ENCODE results near the gene P4HA1.
"Not testable (repeated sequence)": the region's sequence is repeated elsewhere in the genome, so short reads cannot be mapped to it uniquely, and the experiment has no call there.

The P4HA1 gene

GRCh38 chr10:73096449-73097304, at the start of gene P4HA1:
Gene P4HA1, minus strand, starts transcription at chr10:73096866. Its CDS starts 21,983 bp downstream, at chr10:73074883.
- DNase-seq (ENCODE audit: low spot score), result peak; percentile 93

GRCh38 chr10:73141603-73142002, 44.9 kb upstream of the P4HA1 start:
- no peak for DNase-seq (ENCODE audit: low spot score)

GRCh38 chr10:73139251-73139650, 42.6 kb upstream of the P4HA1 start:
- DNase-seq (ENCODE audit: low spot score), result no peak

GRCh38 chr10:73136627-73137026, 40.0 kb upstream of the P4HA1 start:
- DNase-seq (ENCODE audit: low spot score), result no peak

- DNase-seq (ENCODE audit: low spot score), result no peak
Measured at GRCh38 chr10:73134727-73135126, 38.1 kb upstream of the P4HA1 start.

GRCh38 chr10:73131913-73132686, 35.4 kb upstream of the P4HA1 start:
- no peak for DNase-seq (ENCODE audit: low spot score)

- peak; percentile 46 for DNase-seq (ENCODE audit: low spot score)
Measured at GRCh38 chr10:73131301-73131700, 34.6 kb upstream of the P4HA1 start.

GRCh38 chr10:73126343-73126742, 29.7 kb upstream of the P4HA1 start:
- no peak for DNase-seq (ENCODE audit: low spot score)

- DNase-seq (ENCODE audit: low spot score), result no peak
Measured at GRCh38 chr10:73119952-73120351, 23.3 kb upstream of the P4HA1 start.

- no peak for DNase-seq (ENCODE audit: low spot score)
Measured at GRCh38 chr10:73119457-73119856, 22.8 kb upstream of the P4HA1 start.

GRCh38 chr10:73117976-73118743, 21.5 kb upstream of the P4HA1 start:
- no peak for DNase-seq (ENCODE audit: low spot score)

- no peak for DNase-seq (ENCODE audit: low spot score)
Measured at GRCh38 chr10:73116017-73116416, 19.4 kb upstream of the P4HA1 start.

GRCh38 chr10:73113551-73113950, 16.9 kb upstream of the P4HA1 start:
- DNase-seq (ENCODE audit: low spot score), result no peak

- DNase-seq (ENCODE audit: low spot score), result not testable (repeated sequence)
Measured at GRCh38 chr10:73112032-73112431, 15.4 kb upstream of the P4HA1 start.

GRCh38 chr10:73110345-73110849, 13.7 kb upstream of the P4HA1 start, which contains the start of gene NUDT13:
Gene NUDT13, plus strand, starts transcription at chr10:73110455. Its CDS starts 3,911 bp downstream, at chr10:73114366.
- DNase-seq (ENCODE audit: low spot score), result peak; percentile 68

GRCh38 chr10:73109248-73109652, 12.6 kb upstream of the P4HA1 start:
- DNase-seq (ENCODE audit: low spot score), result not testable (repeated sequence)

- no peak for DNase-seq (ENCODE audit: low spot score)
Measured at GRCh38 chr10:73106301-73106700, 9.6 kb upstream of the P4HA1 start.

GRCh38 chr10:73099141-73099540, 2.5 kb upstream of the P4HA1 start:
- DNase-seq (ENCODE audit: low spot score), result no peak

- no peak for DNase-seq (ENCODE audit: low spot score)
Measured at GRCh38 chr10:73097305-73097670, 622 bp upstream of the P4HA1 start.

- no peak for DNase-seq (ENCODE audit: low spot score)
Measured at GRCh38 chr10:73096041-73096448, 621 bp downstream of the P4HA1 start.

GRCh38 chr10:73095481-73096021, 1.1 kb downstream of the P4HA1 start:
- peak; percentile 53 for DNase-seq (ENCODE audit: low spot score)

GRCh38 chr10:73094986-73095480, 1.6 kb downstream of the P4HA1 start:
- DNase-seq (ENCODE audit: low spot score), result no peak

Measured in COLO829 (cell line).